Activated gamma-delta T cell (primary cell): ENCODE measurements around the gene DAGLA.

Experiments used
- DNase-seq: peaks from one replicate; lab custom pipeline; 2025; lab: John Stamatoyannopoulos, UW

DAGLA gene

DNA sequence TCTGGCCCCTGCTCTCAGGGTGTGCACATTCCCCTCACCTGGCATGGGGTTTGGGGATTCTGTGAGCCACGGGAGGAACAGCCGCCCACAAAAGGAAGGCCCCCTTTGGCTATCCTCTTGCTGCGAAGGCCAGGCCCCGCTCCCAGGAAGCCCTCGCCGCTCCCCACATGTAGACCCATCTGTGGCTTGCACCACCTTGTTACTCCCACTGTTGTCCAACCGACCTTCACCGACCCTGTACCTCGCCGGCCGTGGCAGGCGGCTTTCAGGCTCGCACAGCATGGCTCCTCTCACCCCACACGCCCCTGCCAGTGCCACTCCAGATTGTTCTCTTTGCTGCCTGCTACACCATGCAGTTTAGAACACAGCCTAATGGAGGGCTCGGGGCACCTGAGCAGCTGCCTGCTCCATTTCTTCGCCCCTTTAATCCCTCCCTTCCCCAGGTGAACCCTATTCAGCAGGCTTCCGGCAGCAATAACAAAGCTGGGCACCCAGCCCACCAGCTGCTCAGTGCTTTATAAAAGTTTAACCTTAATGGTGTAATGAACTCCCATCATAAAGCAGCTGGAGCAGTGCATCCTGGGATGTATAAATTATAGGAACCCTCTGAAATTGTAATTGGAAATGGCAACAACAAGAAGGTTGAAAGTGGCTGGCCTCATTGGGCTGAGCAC, 10.7 kb downstream of the DAGLA start:
- no peak for DNase-seq

DNA sequence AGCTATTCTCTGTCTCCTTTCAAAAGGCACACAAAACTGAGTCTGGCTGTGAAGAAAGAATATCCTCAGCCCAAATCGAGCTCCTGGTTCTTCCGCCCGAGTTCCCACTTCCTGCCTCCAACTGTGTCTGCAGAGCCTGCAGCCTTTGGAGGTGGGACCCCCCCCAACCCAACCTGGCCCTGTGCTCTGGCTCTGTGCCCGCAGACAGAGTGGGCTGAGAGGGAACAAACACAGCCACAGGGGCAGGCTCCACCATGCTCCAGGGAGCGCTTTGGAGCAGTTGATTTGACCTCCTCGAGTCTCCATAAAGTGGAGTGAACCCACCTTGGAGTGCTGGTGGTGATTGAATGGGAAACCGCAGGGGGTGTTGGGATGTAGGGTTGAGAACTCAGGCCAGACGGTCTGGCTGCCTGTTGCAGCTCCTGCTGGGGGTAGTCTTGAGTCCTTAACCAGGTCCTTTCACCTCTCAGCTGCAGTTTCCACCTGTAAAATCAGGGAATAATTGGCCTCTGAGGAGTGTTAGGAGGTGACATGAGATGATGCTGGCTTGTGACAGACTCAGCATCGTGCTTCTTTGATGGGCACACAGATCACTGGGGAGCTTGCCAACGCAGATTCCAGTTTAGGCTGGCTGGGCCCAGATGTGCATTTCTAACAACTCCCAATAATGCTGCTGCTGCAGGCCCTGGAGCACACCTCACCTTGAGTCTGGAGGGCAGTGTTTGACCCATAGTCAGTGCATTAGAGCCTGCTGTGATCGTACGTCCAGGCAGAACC, 11.4 kb downstream of the DAGLA start:
- DNase-seq = no peak

DNA sequence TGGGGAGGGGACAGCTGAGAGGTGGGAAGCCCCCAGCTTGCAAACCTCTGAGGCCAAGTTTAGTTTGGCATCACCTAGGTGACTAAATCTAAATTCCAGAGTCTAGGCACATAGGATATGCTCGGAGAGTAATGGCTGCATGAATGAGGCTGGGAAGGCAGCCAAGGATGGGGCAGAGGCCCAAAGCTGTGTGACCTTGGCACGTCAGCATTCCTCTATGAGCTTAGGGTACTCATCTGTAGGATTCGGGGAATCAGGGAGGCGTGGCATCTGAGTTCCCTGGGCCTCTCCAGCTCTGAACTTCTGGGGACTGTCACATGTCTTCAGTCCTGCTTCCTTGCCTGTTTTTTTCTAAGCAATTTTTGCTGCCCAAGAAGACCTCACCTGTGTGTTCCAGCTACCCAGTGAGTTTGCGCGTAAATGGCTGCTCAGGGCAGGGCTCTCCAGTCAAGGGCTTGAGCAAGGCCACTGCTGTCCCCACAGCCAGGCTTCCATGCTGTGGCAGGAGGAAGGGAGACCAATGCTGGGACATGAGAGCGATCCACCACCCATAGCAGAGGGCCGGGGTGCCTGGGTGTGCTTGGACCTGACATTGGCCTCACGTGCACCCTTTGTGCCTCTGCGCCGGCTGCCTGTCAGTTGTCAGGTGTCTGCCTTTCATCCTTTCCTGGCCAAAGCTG, 13.9 kb downstream of the DAGLA start:
- no peak for DNase-seq

GRCh38 chr11:61694602-61694939, 14.4 kb downstream of the DAGLA start:
- DNase-seq = no peak

- DNase-seq = no peak
Measured at GRCh38 chr11:61694946-61695706, 14.9 kb downstream of the DAGLA start.

- peak; percentile 83 for DNase-seq
Measured at GRCh38 chr11:61695917-61696316, 15.7 kb downstream of the DAGLA start.

DNA sequence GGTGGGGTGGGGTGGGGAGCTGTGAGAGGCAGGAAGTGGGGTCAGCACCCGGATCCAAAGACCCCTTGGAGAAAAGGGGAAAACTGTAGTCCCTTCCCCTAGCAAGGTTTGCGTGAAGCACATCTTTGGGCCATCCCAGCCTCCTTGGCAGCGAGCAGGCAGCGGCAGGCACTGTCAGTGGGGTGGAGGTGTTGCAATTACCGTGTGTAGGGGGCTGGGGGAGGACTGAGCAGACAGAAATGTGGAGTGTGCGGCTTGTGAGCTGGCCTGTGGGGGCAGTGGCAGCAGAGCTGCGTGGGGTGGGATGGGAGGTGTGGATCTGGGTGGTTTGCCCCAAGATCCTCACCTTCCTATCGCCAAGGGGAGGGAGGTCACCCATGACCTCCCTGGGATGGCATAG, 16.4 kb downstream of the DAGLA start:
- peak; percentile 28 for DNase-seq

DNA sequence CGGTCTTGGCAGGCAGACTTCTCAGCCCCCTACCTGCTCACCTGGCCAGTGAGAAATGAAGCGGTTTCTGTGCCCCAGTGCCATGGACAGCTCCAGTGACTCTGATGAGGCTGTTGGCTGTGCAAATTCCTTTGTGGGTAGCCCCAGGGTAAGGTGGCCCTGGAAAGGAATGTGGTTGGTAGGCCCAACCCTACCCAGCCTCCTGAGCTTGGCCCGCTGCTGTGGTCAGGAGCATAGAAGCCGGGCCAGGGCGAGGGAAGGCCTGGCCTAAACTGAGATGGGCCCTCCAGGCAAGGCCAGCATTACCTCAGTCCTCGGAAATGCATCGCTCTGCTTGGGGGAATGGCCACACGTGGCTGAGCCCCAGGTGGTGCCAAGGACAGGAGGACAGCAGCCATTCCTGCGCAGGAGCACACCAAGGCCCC, 16.9 kb downstream of the DAGLA start:
- DNase-seq = no peak

DNA sequence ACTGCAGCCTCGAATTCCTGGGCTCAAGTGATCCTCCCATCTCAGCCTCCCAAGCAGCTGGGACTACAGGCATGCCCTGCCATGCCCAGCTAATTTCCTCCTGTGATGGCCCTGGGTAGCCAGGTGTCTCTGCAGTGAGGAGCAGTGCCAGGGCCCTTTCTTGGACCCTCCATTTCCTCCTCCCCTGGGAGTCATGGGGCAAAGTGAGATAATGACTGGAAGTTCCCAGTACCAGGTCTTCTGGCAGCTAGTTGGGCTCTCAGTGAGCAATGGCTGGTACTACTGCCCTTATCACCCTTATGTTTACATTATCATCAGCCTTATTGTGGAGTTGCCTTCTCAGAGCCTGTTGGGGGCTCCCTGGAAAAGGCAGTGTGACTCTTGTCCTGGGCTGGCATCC, 17.6 kb downstream of the DAGLA start:
- DNase-seq = no peak

- DNase-seq = no peak
Measured at GRCh38 chr11:61698173-61698948, 18.2 kb downstream of the DAGLA start.

DNA sequence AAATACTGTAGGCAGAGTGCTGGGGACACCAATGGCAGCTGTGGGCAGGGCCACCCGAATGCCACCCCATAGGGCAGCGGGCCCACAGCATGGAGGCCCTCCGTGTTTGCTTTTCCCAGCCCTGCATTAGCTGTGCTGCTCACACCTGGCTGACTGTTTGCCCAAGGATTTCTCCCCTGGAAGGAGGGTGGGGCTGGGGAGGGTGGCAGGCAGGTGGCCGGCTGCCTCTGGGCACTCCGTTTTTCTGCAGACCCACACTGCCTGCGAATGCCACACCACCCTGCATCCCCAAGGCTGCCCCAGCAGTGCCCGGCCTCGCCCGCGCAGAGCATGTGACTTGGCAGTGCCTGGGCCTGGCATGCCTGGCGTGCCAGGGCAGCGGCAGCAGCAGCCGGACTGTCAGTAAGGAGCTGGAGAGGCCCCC, 19.6 kb downstream of the DAGLA start:
- DNase-seq = no peak

- DNase-seq = no peak
Measured at GRCh38 chr11:61700212-61700611, 20.0 kb downstream of the DAGLA start.

GRCh38 chr11:61700720-61701119, 20.5 kb downstream of the DAGLA start:
- no peak for DNase-seq

- no peak for DNase-seq
Measured at GRCh38 chr11:61701242-61701886, 21.2 kb downstream of the DAGLA start.

DNA sequence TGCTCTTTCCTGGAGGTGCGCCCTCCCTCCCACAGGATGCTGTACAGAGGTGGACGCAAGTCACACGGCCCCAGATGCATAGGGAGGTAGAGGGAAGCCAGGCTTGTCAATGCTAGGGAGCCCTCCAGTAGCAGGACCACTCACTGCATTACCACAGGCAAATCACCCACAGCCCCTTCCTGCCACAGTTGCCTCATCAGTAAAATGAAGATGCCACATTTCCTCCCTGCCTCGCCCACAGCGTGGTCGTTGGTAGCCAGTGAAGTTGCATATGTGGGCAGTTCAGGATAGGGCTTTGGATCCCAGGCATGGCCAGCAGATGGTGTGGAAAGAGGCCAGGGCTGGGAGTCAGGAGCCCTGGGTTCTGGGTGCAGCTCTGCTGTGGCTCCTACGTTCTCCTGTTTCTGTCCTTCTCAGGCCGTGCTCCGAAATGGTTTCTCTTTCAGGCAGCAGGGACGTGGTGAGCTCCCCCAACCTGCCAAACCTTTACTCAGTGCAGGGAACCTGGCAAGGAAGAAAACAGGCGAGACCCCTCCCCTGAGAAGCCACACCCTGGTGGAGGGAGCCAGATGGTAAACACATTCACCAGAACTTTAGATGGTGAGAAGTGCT, 22.6 kb downstream of the DAGLA start:
- no peak for DNase-seq

GRCh38 chr11:61704838-61705237, 24.6 kb downstream of the DAGLA start:
- DNase-seq = no peak

- DNase-seq = no peak
Measured at GRCh38 chr11:61706452-61707400, 26.5 kb downstream of the DAGLA start.

DNA sequence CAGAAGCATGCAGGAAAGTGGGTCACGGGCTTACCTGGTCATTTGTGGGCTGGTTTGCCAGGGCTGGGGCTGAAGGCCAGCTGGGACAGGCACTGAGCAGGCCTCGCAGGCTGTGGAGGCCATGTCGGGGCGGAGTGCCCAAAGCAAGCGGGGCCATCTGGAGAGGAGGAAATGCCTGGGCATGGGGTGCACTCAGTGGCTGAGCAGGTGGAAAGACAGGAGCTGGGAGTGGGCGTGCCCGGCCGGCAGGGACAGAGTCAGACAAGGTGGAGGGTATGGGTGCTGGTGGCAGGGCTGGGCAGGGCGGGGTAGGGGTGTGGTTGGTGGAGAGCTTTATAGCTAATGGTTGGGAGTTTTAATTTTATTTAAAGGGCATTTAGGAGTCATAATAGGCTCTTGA, 27.4 kb downstream of the DAGLA start:
- DNase-seq = no peak

- no peak for DNase-seq
Measured at GRCh38 chr11:61709110-61709509, 28.9 kb downstream of the DAGLA start.
